Ectodermal cell (in vitro differentiated cells): ENCODE results near the gene STX16.
"Not testable (repeated sequence)": the region's sequence is repeated elsewhere in the genome, so short reads cannot be mapped to it uniquely, and the experiment has no call there.

Experiments
- H3K27ac ChIP-seq: 2 replicates; pipeline ENCODE4 v1.7.0; 2013; ENCODE audit warnings: mild to moderate bottlenecking, low read depth, low read length; ENCODE audit not compliant: insufficient read depth, poor library complexity, severe bottlenecking
- H3K27me3 ChIP-seq: 2 replicates; pipeline ENCODE4 v1.7.0; 2013; ENCODE audit warnings: mild to moderate bottlenecking, low read length; ENCODE audit not compliant: insufficient read depth, control insufficient read depth, poor library complexity, severe bottlenecking
- H3K36me3 ChIP-seq: one replicate; pipeline ENCODE4 v1.7.0; 2013; ENCODE audit warnings: low read length; ENCODE audit not compliant: control insufficient read depth, insufficient read depth
- H3K4me1 ChIP-seq: one replicate; pipeline ENCODE4 v1.7.0; 2013; ENCODE audit warnings: low read length; ENCODE audit not compliant: control insufficient read depth, insufficient read depth
- H3K4me3 ChIP-seq: 2 replicates; pipeline ENCODE4 v1.7.0; 2013; ENCODE audit warnings: low read depth, low read length, control low read depth; ENCODE audit not compliant: insufficient read depth
- H3K9me3 ChIP-seq: 2 replicates; pipeline ENCODE4 v1.7.0; 2013; ENCODE audit warnings: mild to moderate bottlenecking, low read length, moderate library complexity; ENCODE audit not compliant: control insufficient read depth
- WGBS, 2 experiments: methylation state at CpG; one replicate each; pipeline ENCODE4 v1.1.7; 2013; ENCODE audit warnings: missing lambda C conversion rate in 2 of 2; 5-methylcytosine and 5-hydroxymethylcytosine counted together

The STX16 gene

DNA sequence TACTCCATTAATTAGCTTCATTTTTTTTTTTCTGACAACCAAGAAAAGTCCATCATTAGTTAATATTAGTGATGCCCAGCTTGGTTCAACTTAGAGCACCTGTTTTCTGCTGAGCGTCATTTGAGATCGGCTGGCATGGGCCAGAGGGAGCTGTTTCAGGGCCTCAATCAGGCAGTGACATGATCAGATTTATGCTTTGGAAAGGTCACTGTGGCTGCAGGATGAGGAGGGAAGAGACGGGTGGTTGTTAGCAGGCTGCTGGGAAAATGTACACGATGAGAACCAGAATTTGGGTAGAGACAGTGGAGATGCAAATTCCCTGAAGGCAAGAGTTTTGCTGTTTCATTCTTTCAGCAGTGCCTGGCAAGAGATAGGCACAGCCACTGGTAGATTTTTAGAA, 4.4 kb upstream of the STX16 start:
- H3K4me3 ChIP-seq: no peak overlapping the region
- no peaks in the 10 kb centered on the region for H3K9me3 ChIP-seq
- peaks cover 14% of the 10 kb centered on the region for H3K27me3 ChIP-seq
- 90 to 91% methylated on average over 4 of the region's 4 CpGs for WGBS, 2 experiments
- H3K27ac ChIP-seq: no peak overlapping the region
- no peaks in the 10 kb centered on the region for H3K4me1 ChIP-seq
- H3K36me3 ChIP-seq: no peaks in the 10 kb centered on the region

DNA sequence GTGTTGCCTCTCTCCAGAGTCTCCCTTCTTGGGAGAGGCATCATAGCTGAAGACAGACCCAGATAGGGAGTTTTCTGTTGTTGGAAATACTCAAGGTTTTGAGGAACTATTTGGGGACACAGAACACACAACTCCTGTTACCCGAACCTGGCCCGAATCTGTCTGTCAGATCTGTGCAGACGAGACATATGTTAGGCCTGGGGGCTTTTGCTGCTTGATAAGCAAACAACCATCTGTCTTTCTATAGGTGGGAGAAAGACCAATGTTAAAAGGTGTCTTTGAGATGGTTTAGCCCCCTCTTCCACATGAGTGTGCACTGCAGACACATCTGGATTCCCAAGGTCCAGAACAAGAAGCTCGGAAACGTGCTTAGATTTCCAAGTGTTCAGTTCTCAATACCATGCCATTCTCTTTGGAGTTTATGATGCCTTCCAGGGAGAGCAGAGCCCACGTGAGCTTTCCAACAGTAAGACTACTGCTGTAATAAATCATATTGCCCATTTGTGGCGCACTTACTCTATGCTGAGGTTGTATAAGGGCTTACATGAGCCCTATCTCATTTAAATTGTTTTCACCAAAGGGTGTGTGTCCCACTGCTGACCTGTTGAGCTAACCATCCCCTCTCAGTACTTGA, 3.8 kb upstream of the STX16 start:
- Histone ChIP-seq H3K9me3 (no peaks in the 10 kb centered on the region), H3K4me1 (no peaks in the 10 kb centered on the region), H3K36me3 (no peaks in the 10 kb centered on the region), H3K27ac (no peak overlapping the region), H3K27me3 (peaks cover 14% of the 10 kb centered on the region), H3K4me3 (no peak overlapping the region)
- WGBS, 2 experiments: 93 to 96% methylated on average over 7 of the region's 7 CpGs

DNA sequence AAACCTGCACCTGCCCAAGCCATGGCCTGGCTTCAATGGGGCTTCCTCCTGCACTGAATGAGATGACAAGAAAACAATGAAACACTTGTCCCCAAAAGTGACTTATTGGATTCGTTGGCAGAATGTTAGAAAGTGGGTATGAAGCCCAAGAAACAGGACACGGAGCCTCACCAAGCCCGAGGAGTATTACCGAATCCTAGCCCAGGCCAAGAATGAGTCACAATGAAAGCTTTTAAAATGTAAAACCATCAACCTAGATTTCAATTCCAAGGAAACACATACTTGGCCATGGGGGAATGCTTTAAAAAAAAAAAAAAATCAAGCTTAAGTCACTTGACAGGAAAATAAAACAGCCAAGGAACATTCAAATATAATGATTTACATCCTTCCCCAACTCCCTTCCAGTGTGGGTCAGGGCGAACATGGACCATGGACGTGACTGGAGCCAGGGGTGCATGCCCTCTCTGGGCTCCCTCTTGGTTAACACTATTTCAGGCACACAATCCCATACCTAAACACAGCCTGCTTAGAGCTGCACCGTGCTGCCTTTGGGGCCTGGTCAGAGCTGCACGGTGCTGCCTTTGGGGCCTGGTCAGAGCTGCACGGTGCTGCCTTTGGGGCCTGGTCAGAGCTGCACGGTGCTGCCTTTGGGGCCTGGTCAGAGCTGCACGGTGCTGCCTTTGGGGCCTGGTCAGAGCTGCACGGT, 3.1 kb upstream of the STX16 start:
- Histone ChIP-seq H3K4me1 (no peaks in the 10 kb centered on the region), H3K4me3 (no peak overlapping the region), H3K9me3 (no peaks in the 10 kb centered on the region), H3K36me3 (no peaks in the 10 kb centered on the region), H3K27me3 (peaks cover 14% of the 10 kb centered on the region), H3K27ac (no peak overlapping the region)
- WGBS, 2 experiments: 85 to 89% methylated on average over 8 to 10 of the region's 12 CpGs

DNA sequence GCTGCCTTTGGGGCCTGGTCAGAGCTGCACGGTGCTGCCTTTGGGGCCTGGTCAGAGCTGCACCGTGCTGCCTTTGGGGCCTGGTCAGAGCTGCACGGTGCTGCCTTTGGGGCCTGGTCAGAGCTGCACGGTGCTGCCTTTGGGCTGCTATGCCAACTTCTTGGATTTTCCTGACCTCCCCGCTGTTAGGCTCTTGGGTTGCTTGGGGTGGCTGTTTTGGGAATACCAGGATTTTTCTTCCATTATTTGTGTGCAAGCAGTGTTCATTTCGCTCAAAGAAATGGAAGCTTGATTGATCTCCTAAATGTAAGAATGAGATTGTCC, 2.6 kb upstream of the STX16 start:
- H3K27ac ChIP-seq, H3K4me3 ChIP-seq, H3K9me3 ChIP-seq, H3K36me3 ChIP-seq, H3K4me1 ChIP-seq: not testable (repeated sequence)
- H3K27me3 ChIP-seq: peaks cover 14% of the 10 kb centered on the region
- 86 to 88% methylated on average over 6 of the region's 6 CpGs for WGBS, 2 experiments

DNA sequence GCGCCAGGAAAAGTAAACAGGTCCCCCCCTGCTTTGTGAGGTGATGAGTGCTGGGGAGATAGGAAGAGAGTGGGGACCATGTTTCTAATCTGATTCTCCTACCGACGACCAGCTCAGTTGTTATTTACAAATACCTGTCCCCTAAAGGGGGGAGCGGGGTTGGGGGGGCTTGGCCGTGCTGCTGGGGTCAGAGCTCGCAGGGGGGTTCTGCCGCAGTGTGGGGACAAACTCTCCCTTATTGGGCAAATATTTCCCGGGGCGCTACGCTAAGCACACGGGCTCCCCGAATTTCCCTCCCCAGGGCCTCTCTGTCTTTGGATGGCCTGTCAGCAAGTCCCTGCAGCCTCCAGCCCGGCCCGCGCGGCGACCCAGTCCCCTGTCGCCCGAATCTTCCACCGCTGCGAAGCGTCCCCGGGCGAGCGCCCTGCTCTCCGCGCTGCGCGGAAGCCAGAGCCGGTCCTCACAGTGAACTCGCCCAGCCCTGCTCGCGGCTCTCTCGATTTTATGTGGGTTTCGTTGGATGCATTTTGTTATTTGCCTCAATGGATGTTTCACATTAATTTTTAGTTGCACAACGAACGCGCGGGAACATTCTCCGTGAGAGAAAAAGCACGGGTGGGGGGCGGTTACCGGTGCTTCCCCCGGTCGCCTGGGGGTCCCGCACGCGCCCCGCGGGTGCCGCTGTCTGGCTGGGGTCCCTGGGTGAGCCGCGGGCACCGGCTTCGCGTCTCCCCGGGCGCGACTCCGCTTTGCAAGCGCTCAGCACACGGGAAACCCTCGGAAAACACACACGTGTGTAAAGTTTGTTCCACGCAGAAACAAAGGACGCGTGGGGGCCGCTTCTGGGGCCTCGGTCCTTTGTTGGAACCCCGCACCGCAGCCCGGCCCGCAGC, 1.5 kb upstream of the STX16 start:
- Histone ChIP-seq H3K27me3 (peaks cover 14% of the 10 kb centered on the region), H3K27ac (no peak overlapping the region), H3K4me1 (peaks cover 4% of the 10 kb centered on the region), H3K4me3 (peak overlapping the region; percentile 71), H3K36me3 (no peaks in the 10 kb centered on the region), H3K9me3 (no peaks in the 10 kb centered on the region)
- 51 to 58% methylated on average over 73 of the region's 73 CpGs for WGBS, 2 experiments

DNA sequence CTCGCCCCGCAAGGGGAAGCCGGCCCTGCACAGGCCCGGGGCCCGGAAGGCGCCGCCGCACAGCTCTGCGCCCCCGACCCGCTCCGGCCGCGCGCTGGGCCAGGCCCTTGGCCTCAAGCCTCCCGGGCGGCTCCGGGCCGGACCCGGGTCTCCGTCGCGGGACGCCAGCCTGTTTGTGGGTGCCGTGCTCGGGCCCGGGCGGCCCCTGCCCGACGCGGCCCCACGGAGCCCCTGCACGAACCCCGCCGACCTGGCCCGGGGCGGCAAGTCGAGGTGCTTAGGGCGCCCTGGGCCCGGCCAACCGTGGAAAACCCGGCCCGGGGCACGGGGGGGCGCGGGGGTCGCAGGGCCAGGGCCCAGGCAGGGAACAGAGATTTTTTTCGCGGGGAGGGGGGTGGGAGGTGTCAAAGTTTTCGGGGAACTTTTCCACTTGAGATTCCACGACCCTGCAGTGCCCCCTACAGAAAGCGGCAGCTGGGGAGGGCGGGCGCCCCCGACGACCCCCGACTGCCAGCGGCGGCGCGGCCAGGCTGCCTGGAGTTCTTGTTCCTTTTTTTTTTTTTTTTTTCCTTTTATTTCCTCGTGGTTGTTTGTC, 805 bp upstream of the STX16 start:
- no peaks in the 10 kb centered on the region for H3K9me3 ChIP-seq
- peak overlapping the region; percentile 71 for H3K4me3 ChIP-seq
- peaks cover 14% of the 10 kb centered on the region for H3K27me3 ChIP-seq
- H3K27ac ChIP-seq: peak overlapping the region; percentile 9
- H3K36me3 ChIP-seq: no peaks in the 10 kb centered on the region
- WGBS, 2 experiments: 21 to 24% methylated on average over 61 to 62 of the region's 62 CpGs
- H3K4me1 ChIP-seq: peaks cover 8% of the 10 kb centered on the region

DNA sequence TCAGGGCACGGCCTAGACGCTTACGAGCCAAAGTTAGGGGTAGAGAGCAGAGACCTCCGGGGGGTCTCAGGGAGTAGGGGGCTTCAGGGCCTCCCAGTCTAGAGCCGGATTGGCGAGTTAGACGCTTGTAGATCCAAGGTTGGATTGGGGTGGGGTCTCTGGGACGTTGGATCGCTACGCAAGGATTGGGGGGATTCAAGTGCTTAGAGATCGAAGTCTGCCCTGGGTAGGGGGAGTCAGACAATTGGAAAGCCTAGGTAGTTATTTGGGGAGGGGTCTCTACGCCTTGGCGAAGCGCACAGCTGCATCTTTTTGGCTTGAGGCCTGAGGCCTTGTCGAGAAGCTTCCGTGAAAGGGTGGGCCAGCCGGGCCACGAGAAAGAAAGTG, 469 bp downstream of the STX16 start:
- Histone ChIP-seq H3K9me3 (no peaks in the 10 kb centered on the region), H3K36me3 (no peaks in the 10 kb centered on the region), H3K27ac (peak overlapping the region; percentile 9), H3K27me3 (peaks cover 14% of the 10 kb centered on the region), H3K4me1 (peaks cover 17% of the 10 kb centered on the region), H3K4me3 (peak overlapping the region; percentile 71)
- WGBS, 2 experiments: 16 to 19% methylated on average over 18 of the region's 18 CpGs

DNA sequence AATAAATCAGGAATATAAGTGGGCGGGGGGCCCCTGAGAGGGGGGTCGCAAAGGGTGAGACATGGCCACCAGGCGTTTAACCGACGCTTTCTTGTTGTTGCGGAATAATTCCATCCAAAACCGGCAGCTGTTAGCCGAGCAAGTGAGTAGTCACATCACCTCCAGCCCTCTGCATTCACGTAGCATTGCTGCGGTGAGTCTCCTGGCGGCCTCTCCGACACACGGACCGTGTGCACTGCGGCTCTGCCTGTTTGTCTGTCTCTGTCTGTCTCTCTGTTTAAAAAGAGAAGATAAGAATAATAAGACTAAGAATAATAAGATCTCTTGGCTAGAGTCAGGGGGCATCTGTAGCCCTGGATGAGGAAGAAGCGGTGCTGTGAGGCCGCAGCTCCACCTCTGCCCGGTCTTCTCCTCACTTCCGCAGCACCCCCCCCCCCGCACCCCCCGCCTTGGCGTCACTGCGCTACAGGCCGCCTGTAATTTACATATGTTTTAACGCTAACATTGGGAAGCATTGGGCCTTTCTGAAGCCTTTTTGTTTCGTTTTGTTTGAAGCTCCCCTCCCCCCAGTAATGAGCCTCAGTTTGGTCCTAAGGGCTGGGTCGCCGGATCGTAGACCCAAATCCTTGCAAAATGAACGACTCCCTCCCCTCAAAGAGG, 993 bp downstream of the STX16 start:
- Histone ChIP-seq H3K9me3 (no peaks in the 10 kb centered on the region), H3K4me1 (peaks cover 17% of the 10 kb centered on the region)
- 2% methylated on average over 22 to 30 of the region's 30 CpGs for WGBS, 2 experiments

DNA sequence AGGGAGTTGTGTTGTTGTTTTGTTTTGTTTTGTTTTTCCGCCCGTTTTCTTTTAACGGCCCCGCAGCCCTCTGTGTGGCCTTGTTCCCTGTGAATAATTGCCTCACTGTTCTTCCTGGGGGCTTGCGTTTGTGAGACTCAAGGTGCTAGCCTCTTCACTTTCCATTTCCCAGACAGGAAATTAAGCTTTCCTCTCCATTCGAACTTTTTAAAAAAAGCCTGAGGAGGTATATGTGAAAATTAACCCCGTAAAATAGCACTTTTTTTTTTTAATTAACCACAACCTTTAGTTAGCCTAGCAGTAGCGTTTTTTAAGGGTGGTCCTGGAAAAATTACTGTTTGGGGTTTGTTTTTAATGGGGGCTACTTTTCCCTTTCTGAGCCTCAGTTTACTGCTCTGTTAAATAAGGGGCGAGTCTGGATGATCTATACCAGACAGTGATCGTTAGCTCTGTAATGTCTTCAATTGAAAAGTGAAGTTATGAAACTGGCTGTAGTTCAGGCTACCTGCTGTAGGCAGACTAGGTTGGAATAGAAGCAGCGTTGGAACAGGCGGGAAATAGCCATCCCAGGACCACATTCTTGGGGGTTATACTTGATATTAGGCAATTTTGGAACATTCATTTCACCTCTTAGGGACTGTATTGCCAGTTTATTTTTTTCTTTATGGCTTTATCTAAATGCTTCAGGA, 1.7 kb downstream of the STX16 start:
- H3K27me3 ChIP-seq: peaks cover 14% of the 10 kb centered on the region
- H3K4me1 ChIP-seq: peaks cover 17% of the 10 kb centered on the region
- 4% methylated on average over 10 of the region's 12 CpGs for WGBS, 2 experiments
- H3K4me3 ChIP-seq: peak overlapping the region; percentile 71
- peak overlapping the region; percentile 9 for H3K27ac ChIP-seq
- no peaks in the 10 kb centered on the region for H3K36me3 ChIP-seq
- H3K9me3 ChIP-seq: no peaks in the 10 kb centered on the region

More for the DNA sequence above, 993 bp downstream of the STX16 start:
- H3K27me3 ChIP-seq: peaks cover 14% of the 10 kb centered on the region
- H3K36me3 ChIP-seq: no peaks in the 10 kb centered on the region
- peak overlapping the region; percentile 9 for H3K27ac ChIP-seq
- peak overlapping the region; percentile 71 for H3K4me3 ChIP-seq
